ENCODE results near the gene PHF3. TPM values are rescaled to one million over a fixed set of nuclear protein-coding genes. Genes with fewer than 3 reads are reported as not detected.
A peak's percentile ranks its signal among the peaks of the same experiment; 100 is the strongest.

Gene PHF3
- total RNA-seq, 2 donors from 2014 or later: 43.8 to 68.9 TPM

DNA sequence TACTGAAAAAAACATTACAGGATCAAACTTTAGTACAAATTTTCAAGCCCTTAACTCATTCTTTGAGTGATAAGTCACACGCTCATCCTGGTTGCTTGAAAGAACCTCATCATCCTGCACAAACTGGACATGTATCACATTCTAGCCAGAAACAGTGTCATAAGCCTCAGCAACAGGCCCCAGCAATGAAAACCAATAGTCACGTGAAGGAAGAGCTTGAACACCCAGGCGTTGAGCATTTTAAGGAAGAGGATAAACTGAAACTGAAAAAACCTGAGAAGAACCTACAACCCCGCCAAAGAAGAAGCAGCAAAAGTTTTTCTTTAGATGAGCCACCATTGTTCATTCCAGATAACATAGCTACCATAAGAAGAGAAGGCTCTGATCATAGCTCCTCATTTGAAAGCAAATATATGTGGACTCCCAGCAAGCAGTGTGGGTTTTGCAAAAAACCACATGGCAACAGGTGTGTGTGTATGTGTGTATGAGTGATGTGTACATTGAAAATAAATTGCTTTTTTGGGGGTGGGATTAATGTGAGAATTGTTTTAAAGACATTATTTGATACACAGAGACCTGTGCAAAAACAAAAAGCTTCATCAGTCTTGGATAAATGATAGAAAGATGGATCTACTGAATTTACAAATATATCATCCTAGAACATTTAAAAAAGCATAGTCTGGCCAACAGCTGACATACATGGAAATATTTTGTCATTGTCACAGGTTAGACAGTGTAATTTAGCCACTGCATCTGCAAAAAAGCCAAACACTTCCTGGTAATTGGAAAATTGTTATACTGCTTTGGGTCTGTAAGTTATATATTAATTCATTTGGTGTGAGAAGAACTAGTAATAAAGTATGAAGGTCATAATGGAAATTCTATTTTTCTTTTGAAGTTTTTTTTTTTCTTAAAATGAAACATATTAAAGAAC, 50.1 kb downstream of the PHF3 start:
- peak overlapping the region; percentile 14 for H3K27ac ChIP-seq
- H3K9me3 ChIP-seq: no peaks in the 10 kb centered on the region
- H3K4me3 ChIP-seq: no peak overlapping the region
- TF ChIP-seq, protein P1, sequence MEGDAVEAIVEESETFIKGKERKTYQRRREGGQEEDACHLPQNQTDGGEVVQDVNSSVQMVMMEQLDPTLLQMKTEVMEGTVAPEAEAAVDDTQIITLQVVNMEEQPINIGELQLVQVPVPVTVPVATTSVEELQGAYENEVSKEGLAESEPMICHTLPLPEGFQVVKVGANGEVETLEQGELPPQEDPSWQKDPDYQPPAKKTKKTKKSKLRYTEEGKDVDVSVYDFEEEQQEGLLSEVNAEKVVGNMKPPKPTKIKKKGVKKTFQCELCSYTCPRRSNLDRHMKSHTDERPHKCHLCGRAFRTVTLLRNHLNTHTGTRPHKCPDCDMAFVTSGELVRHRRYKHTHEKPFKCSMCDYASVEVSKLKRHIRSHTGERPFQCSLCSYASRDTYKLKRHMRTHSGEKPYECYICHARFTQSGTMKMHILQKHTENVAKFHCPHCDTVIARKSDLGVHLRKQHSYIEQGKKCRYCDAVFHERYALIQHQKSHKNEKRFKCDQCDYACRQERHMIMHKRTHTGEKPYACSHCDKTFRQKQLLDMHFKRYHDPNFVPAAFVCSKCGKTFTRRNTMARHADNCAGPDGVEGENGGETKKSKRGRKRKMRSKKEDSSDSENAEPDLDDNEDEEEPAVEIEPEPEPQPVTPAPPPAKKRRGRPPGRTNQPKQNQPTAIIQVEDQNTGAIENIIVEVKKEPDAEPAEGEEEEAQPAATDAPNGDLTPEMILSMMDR (IDR thresholded peaks at IDR 0.05): no peak
- no peaks in the 10 kb centered on the region for H3K4me1 ChIP-seq
- DNase-seq: no peak
- H3K27me3 ChIP-seq: no peaks in the 10 kb centered on the region
- intact Hi-C loops (cut with DNase I): no loop called here
- peak overlapping the region in 1 of 2 donors; percentile 37 for H3K9ac ChIP-seq (ENCODE audit: low read depth in 2 of 2, low read length in 2 of 2)
- no peaks in the 10 kb centered on the region for H3K36me3 ChIP-seq

DNA sequence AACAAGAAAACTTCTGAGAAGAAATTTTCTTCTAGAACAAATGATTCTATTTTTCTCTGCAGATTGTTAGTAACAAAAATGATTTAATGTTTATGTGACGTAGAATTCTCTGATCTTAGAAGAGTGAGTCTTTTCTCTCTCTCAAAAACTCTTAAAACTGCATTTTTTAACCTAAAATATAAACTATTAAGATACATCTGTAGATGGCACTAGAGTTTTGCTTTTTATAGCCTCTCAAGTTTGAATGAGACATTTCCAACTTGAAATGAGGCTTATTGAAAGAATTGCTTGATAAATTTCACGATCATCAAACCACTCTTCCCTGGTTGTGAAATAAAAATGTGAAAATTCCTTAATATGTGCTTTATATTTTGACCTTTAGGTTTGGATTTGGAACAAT, 53.8 kb downstream of the PHF3 start:
- H3K9ac ChIP-seq (ENCODE audit: low read depth in 2 of 2, low read length in 2 of 2): no peak overlapping the region
- TF ChIP-seq, protein P1 (IDR thresholded peaks at IDR 0.05): no peak
- H3K27me3 ChIP-seq: no peaks in the 10 kb centered on the region
- H3K27ac ChIP-seq: no peak overlapping the region
- intact Hi-C loops (cut with DNase I): no loop called here
- no peaks in the 10 kb centered on the region for H3K9me3 ChIP-seq
- H3K4me1 ChIP-seq: no peaks in the 10 kb centered on the region
- H3K36me3 ChIP-seq: no peaks in the 10 kb centered on the region
- no peak overlapping the region for H3K4me3 ChIP-seq
- DNase-seq: no peak

DNA sequence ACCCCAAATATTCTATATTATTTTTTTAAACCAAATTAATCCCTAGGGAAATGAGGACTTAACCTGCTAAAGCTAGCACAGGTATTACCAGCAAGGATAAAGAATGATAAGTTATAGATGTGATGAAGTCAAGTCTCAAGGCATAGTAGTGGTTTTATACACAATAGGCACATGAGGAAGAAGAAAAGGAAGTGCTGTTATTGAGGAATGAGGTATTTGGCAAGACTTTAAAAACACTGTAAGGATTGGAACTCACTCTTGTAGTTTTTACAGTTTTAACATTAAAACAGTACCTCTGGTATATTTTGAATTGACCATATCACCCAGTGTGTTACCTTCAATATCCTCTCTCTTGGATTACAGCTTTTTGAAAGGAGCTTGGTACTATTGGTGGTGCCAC, 54.6 kb downstream of the PHF3 start:
- no peaks in the 10 kb centered on the region for H3K27me3 ChIP-seq
- H3K4me1 ChIP-seq: no peaks in the 10 kb centered on the region
- no peaks in the 10 kb centered on the region for H3K9me3 ChIP-seq
- H3K36me3 ChIP-seq: no peaks in the 10 kb centered on the region
- no peak for DNase-seq
- no peak overlapping the region for H3K4me3 ChIP-seq
- TF ChIP-seq, protein P1 (IDR thresholded peaks at IDR 0.05): no peak
- no peak overlapping the region for H3K27ac ChIP-seq
- H3K9ac ChIP-seq (ENCODE audit: low read depth in 2 of 2, low read length in 2 of 2): no peak overlapping the region
- intact Hi-C loops (cut with DNase I): no loop called here

- Histone ChIP-seq H3K4me1 (no peaks in the 10 kb centered on the region), H3K4me3 (no peak overlapping the region), H3K27me3 (no peaks in the 10 kb centered on the region), H3K9ac (ENCODE audit: low read depth in 2 of 2, low read length in 2 of 2) (no peak overlapping the region), H3K27ac (no peak overlapping the region), H3K36me3 (no peaks in the 10 kb centered on the region), H3K9me3 (no peaks in the 10 kb centered on the region)
- TF ChIP-seq, protein P1 (IDR thresholded peaks at IDR 0.05): no peak
- intact Hi-C loops (cut with DNase I): no loop called here
- no peak for DNase-seq
Measured at GRCh38 chr6:63705707-63706106, 70.1 kb downstream of the PHF3 start.

DNA sequence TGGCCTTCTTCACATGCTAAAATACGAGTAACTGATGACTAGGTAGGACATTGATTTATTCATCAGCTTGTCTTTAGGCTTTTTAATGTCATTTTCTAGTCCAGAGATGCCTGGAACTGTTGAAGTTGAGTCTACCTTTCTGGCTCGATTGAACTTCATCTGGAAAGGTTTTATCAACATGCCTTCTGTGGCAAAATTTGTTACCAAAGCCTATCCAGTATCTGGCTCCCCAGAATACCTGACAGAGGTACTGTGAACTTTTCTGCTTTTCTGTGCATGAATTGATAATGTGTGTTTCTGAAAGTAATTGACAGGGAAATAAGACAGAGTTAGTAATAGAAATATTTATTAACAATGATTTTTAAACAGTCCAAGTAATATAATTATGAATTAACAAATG, 71.0 kb downstream of the PHF3 start:
- Histone ChIP-seq H3K27me3 (no peaks in the 10 kb centered on the region), H3K36me3 (no peaks in the 10 kb centered on the region), H3K9me3 (no peaks in the 10 kb centered on the region), H3K9ac (ENCODE audit: low read depth in 2 of 2, low read length in 2 of 2) (no peak overlapping the region), H3K27ac (no peak overlapping the region), H3K4me1 (no peaks in the 10 kb centered on the region), H3K4me3 (no peak overlapping the region)
- intact Hi-C loops (cut with DNase I): no loop called here
- TF ChIP-seq, protein P1 (IDR thresholded peaks at IDR 0.05): no peak
- DNase-seq: no peak

Measured in colonic mucosa (tissue), 4 donors.